Glomerular endothelial cell (primary cell): ENCODE data around the gene ITGA6. TPM values are rescaled to one million over a fixed set of nuclear protein-coding genes. Genes with fewer than 3 reads are reported as not detected.

Source experiments
- total RNA-seq: library from RNA; depleted of rRNA; stranded (reverse); fragments of >200 nt; gene quantifications from 2 replicates; pipeline ENCODE4 v1.2.3, GENCODE V29; 2015

Gene ITGA6
- total RNA-seq, 1 donor from 2014 or later = 288 TPM

Other genes with a start within 250 kb of the ITGA6 start
- 6.4 and 10.0 TPM in 2 replicates for gene PDK1, start 128.5 kb downstream of the ITGA6 start, total RNA-seq